GM21576 (cell line): ENCODE data around the gene CEMP1.
"Not testable (repeated sequence)": the region's sequence is repeated elsewhere in the genome, so short reads cannot be mapped to it uniquely, and the experiment has no call there.

Experiments
- ATAC-seq: cut with Tn5 transposase; IDR thresholded peaks from one replicate; pipeline ENCODE4 v1.9.1; 2021; ENCODE audit warnings: mild to moderate bottlenecking, moderate library complexity; ENCODE audit not compliant: unreplicated experiment

CEMP1 gene, protein sequence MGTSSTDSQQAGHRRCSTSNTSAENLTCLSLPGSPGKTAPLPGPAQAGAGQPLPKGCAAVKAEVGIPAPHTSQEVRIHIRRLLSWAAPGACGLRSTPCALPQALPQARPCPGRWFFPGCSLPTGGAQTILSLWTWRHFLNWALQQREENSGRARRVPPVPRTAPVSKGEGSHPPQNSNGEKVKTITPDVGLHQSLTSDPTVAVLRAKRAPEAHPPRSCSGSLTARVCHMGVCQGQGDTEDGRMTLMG

DNA sequence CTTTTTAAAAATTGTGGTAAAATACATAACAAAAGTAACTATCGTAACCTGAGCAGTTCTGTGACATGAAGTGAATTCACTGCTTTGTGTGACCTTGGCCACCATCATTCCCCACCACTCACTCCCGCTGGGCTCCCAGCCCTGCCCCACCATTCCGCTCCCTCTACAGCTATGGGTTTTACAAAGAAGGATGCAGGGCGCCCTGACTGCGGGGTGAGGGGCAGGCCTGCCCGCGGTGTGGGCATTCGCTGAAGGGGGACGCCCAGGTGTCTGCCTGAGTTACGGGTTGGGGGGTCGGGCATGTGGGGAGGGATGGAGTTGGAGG lies at the start of gene CEMP1:
Gene CEMP1, minus strand, starts transcription at position 38 of the 325 bp plus-strand sequence. CDS start 335 bp downstream, outside the sequence.
- no peak for ATAC-seq

DNA sequence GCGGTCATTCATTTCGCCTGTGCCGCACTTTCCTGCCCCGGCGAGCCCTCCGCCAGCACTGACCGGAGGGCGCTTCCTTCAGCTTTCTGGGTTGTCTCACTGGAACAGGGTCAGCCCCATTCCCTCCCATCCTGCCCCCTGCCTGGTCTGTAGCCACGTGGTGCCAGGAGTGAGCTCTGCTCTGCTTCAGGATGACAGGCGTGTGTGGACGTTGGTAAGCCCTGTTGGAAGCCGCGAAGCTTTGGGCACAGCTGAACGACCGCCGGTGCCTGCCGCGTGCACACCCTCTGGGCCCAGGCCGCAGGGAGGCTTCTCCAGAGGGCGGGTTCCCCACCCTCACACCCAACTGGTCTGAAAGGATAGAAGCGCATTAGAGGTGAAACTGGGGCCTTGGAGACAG lies 49.6 kb upstream of the CEMP1 start:
- not testable (repeated sequence) for ATAC-seq

DNA sequence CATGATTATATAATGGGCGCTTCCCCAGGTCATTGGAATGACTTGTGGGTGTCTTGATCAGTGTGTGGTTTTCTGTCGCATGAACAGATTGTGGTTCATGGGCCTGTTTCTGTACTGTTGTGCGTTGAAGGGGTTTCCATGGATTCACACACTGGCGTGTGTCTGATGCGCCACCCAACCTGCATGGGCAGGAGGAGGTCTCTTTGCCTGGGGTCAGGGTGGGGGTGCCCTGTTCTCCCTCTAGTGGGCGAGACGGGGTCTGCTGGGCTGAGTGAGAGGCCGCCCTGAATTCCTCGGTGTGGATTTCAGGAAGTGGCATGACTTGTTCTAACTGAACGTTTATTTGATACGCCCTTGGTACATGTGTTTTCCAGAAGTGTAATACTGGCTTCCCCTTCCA lies 48.9 kb upstream of the CEMP1 start:
- not testable (repeated sequence) for ATAC-seq

DNA sequence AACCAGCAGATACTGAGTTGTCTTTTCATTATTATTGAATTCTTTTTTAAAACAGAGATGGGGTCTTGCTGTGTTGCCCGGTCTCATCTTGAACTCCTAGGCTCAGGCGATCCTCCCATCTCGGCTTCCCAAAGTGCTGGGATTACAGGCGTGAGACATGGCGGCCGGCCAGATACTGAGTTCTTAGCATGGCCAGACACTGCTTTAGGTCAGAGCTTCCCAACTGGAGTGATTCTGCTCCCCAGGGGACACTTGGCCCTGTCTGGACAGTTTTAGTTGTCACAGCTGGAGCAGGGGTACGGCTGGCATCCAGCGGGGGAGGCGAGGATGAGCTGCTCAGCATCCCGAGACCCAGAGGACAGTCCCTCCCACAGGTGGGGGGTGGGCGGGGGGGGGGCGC lies 47.7 kb upstream of the CEMP1 start:
- ATAC-seq: not testable (repeated sequence)

DNA sequence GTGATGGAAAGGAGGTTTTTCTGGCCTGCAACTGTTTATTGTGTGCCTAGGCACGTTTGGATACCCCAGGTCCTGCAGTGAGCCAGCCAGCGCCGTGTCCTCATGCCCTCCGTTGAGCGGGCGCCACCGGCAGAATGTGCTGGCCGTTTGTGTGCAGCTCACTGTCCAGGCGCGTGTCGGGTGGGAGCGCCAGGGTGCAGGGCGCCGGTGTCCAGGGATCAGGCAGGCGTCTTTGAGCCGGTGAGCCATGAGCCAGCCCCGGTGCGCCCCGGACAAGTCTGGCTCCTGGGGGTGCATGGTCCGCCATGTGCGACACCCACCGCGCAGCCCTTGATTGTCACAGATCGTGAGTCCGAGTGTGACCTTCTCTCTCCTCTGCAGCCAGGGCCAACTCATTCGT lies 45.8 kb upstream of the CEMP1 start:
- ATAC-seq: not testable (repeated sequence)

DNA sequence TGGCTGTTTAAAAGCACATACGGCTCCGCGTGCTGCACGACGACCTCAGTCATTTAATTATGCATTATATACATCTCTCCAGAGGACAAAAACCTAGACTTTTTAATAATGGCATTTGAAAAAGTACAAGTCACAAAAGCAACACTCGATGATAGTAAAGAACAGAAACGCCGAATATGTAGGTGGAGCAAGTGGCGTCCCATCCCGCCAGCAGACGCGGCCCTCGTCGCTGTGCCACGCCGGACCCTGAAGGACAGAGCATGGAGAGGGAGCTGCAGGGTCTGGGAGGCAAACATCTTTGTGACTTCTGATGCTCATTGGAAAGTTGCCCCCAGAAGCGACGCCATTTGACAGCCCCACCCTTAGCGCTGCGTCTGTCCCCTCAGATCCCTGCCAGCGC lies 44.6 kb upstream of the CEMP1 start:
- ATAC-seq: not testable (repeated sequence)

DNA sequence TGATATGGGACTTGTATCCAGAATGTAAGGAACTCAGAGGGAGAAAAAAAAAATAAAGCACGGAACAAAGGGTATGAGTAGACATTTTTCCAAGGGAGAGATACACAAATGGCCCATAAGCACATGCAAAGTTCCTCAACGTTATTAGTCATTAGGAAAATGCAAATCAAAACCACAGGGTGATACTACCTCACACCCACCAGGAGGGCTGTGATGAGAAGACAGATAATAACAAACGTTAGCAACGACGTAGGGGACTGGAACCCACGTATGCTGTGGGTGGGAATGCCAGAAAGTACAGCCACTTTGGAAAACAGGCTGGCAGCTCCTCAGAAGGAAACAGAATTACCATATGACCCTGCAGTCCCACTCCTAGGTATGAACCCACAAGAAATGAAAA lies 41.5 kb upstream of the CEMP1 start:
- not testable (repeated sequence) for ATAC-seq

DNA sequence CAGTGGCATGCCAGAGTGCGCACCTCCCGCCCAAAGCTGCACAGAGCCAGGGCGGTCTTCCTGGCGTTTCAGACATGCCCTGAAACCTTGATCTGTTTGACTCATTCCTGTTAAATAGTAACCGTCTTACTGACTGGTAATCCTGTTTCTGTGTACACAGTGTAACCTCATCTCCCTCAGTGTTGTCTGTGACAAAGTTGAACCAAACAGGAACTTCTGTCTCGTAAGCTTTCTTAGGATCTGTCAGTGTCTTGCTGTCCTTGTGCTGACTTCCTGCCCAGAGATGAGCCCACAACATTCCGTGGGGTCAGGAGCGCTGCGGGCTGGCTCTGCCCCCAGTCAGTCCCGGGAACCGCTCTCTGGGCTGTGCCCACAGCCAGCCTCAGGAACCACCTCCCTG lies 37.4 kb upstream of the CEMP1 start:
- not testable (repeated sequence) for ATAC-seq

DNA sequence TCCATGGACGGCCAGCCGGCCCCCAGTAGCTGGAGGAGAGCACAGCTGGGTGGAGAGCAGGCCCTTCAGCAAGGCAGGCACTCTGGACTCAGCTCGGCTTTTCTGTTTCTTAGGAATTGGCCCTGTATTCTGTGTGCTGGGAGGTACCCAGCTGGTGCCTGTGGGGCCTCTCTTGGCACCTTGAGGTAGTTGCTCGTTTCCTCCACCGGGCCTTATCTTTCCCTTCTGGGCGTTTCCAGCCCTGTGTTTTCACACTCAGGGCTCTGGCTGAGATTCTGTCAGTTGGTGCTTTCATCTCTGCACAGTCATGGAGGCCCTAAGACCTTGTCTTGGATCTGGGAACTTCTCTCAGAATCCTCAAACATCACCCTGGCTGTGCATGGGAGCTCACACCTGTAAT lies 36.3 kb upstream of the CEMP1 start:
- not testable (repeated sequence) for ATAC-seq

DNA sequence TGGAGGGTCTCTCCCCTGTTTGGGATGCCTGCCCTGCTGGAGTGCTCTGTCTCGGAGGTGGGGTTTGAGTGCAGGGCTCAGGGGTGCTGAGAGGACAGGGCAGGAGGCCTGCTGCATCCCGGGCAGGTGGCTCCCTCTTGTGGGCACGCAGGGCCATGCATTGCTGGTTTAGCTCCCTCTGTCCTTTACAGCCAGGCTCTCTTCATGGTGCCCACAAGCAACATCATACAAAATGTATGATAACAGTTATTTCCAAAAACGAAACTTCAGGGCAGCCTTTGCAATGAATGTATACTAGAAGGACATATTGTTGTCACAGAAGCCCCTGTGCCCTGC lies 29.6 kb upstream of the CEMP1 start:
- not testable (repeated sequence) for ATAC-seq

DNA sequence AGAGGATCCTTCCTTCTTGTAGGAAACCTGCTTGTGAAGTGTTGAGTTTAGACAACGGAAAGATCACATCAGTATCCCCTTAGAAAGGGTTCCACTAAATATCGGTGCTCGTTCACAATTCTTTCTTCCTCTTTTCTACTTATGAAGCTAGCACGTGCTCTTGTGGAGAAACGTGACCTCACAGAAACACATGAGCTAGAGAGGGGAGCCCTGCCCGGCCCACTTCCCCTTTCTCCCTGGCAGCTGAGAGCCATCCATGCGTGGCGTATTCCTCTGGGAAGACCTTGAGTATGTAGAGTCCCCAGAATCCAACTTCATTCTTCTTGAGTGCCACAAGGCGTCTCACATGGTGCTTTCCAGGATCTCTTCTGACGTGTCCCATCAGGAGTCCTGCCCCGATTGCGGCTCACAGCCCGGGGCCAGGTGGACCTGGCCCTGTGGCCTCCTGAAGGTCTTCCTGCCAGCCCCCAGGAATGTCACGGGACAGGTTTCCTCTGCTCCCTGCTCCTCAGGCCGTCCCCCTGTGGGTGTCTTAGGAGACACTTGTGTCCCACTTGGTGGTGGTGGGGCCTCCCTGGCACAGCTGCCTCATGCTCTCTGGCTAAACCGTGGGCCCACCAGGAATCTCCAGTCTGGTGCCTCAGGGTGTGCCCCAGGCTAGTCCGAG lies 29.1 kb upstream of the CEMP1 start:
- ATAC-seq: not testable (repeated sequence)

DNA sequence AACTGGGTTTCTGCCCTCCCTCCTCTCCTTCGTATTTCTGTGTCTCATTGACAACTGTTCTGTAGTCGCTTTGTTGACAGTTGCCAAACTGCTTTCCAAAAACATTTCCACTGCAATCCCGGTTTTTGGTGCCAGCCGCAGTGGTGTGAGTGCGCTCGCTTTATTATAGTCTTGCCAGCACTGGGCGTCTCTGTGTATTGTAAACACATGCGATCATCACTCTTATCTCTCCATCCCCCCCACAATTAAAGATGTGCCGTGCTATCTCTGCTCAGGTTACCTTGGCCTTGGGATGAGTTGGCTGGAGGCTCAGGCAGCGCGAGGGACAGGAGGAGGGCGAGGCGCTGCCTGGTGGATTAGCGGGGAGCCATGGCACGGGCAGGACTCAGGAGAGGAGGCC lies 25.9 kb upstream of the CEMP1 start:
- ATAC-seq: not testable (repeated sequence)

DNA sequence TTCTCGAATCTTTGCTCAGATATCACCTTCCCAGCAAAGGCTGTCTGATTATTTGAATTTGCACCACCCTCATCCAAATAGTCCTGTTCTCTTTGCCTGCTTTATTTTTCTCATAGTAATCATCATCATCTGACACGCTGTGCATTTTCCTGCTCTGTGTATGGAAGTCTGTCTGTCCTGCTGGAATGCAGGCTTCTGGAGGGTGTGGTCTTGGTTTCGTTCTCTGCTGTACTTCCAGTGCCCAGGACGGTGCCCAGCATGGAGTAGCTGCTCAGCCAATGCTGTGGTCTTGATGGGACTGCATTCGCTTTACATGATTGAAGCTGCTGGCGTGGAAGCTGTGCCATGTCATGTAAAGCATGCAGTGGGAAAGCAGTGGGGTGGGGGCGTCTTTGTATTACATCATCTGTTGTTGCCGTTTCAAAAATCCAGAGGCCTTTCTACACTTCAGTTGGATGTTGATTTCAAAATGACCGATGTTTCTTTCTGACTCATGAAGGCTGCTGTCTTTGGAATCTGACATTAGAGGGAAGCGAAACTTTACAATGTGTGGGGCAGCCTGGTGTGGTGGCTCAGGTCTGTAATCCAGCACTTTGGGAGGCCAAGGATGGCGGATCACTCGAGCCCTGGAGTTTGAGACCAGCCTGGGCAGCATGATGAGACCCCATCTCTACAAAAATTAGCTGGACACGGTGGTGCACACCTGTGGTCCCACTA lies 23.7 kb upstream of the CEMP1 start:
- ATAC-seq: not testable (repeated sequence)

DNA sequence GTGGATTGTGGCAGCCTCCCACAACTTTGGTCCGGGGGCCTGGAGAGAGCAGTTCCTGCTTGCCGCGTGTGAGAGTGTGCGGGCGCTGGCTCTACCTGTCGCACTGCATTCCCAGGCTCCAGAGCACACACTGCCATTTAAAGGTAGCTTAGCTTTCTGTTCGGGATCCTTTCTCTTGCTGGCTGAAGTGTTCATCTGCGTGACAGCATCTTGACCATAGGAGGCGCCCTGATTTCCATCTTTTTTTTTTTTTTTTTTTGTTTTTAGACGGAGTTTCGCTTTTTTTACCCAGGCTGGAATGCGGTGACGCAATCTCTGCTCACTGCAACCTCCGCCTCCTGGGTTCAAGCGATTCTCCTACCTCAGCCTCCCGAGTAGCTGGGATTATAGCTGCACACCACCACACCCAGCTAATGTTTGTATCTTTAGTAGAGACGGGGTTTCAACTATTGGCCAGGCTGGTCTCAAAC lies 20.2 kb upstream of the CEMP1 start:
- not testable (repeated sequence) for ATAC-seq

DNA sequence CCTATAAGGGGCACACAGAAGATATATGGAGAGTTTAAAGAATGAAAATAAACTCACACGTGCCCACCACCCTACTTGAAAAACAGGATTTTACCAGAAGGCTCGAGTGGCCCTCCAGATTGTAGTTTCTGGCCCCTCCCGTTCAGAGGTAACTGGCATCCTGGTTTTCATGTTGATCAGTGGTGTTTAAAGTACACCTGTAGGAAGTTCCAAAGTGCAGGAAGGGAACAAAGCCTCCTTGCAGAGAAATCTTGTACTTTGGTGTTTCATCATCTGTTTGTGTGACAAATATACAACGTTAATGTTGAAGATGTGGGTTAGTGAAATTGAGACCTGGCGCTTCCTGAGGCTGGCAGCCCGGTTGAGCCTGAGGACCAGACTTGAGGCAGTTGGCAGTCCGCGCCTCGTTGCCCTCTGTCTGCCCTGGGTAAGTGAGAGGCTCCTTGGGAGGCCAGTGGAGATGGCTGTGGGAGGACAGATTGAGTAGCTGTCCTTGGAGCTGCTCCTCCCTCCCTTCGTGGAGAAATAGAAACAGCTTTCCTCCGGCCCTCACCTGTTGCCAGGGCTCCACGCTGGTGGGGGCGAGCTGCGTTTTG lies 19.2 kb upstream of the CEMP1 start:
- not testable (repeated sequence) for ATAC-seq

DNA sequence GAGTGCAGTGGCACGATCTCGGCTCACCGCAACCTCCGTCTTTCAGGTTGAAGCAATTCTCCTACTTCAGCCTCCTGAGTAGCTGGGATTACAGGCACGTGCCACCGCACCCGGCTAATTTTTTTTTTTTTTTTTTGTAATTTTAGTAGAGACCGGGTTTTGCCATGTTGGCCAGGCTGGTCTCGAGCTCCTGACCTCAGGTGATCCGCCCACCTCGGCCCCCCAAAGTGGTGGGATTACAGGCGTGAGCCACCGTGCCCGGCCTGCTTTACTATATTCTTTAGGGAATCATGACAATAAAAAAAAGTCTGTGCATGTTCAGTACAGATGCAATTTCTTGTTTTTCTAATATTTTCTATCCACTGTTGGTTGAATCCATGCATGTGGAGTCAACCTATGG lies 12.6 kb upstream of the CEMP1 start:
- ATAC-seq: not testable (repeated sequence)

DNA sequence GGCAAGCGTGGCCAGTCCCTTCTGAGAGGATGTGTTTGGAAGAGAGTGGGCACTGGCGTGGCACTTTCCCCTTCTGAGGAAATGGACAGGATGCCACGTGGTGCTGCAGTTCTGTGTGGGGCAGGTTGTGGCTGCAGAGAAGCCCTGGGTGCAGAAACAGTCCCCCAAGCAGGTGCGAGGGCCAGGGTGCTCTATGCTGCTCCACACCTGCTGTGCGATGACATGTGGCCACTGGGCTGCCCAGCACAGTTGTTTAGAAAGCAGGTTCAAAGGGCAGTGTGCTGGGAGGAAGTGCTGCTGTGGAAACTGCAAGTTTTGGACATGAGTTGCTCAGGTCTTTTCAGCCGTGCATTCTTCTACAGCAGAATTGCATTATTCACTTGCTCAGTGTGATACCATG lies 10.2 kb upstream of the CEMP1 start:
- ATAC-seq: not testable (repeated sequence)

DNA sequence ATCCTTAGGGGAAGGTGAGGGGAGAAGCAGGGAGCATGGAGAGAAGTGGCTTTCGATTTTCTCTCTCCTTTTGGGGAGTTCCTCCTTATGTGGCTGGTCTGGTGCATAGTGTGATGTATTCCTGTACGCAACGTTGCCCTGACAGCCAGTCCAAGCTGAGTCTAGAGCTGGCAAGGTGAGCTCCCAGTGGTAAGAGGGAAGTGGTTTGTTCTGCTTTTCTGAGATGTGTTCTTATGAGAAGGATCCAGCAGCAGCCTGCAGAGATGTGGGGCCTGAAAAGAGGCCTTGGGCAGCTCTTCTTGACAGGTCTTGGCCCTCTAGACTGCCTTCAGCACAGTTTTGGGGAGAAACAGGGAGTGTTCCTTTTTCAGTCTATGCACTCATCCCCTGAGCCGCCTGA lies 9.7 kb upstream of the CEMP1 start:
- ATAC-seq: not testable (repeated sequence)

DNA sequence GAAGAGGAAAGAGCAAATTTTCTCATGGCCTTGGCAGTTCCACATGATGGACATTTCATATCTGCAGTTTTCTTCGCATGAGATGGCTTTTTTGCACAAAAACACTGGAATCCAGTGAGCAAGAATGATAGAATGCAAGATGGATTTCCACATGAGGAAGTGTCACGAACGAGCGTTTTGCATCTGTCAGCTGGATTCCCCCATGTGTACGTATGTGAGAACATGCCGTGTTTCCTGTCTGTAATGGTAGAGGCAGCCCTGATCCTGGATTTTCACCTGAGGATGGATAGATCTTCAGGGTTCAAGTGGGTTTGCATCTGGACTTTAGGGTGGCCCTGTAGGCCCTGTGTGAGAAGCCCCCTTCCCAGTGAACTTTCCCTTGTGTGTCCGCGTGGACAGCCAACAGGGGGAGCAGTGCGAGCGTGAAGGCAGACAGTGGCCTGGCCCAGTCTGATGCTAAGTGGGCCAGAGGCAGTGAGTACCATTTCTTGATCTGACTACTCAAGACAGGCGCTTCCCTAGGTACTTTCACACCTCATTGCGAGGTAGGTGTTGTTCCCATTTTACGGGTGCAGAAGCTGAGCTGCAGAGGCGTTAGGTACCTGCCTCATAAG lies 8.7 kb upstream of the CEMP1 start:
- ATAC-seq: not testable (repeated sequence)

DNA sequence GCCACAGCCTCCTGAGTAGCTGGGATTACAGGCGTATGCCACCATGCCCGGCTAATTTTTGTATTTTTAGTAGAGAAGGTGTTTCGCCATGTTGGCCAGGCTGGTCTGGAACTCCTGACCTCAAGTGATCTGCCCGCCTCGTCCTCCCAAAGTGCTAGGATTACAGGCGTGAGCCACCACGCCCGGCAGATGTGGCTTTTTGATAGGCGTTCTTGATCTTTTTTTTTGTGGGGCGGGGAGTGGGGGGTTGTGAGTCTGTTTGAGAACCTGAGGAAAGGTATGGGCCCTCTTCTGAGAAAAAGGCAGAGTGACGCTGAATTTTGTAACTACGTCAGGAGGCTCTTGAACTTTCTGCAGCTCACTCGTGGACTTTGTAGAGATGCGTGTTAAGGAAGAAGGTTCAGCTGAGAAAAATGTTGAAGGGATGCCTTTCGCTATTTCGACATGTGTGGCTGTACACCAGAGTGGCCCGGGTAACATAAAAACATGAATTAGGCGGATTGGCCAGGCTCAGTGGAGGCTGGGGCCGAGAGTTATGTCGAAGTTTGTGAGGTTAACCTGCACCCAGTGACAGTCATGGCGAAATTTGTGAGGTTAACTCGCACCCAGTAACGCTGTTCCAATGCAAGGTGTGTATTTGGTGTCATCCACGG lies 8.1 kb upstream of the CEMP1 start:
- not testable (repeated sequence) for ATAC-seq
